ENCODE results near the gene YY2. TPM values are rescaled to one million over a fixed set of nuclear protein-coding genes. Genes with fewer than 3 reads are reported as not detected.

The YY2 gene
- total RNA-seq (2021) (2.3 and 2.7 TPM in 2 replicates), Bru-seq, nascent RNA (percentile 71 among the genes with signal in this experiment), BruChase-seq, experiment 1, labeled RNA remaining after a 2-hour chase (percentile 69 among the genes with signal in this experiment), BruChase-seq, experiment 2, labeled RNA remaining after a 6-hour chase (percentile 77 among the genes with signal in this experiment)
- long read RNA-seq: 0 reads

DNA sequence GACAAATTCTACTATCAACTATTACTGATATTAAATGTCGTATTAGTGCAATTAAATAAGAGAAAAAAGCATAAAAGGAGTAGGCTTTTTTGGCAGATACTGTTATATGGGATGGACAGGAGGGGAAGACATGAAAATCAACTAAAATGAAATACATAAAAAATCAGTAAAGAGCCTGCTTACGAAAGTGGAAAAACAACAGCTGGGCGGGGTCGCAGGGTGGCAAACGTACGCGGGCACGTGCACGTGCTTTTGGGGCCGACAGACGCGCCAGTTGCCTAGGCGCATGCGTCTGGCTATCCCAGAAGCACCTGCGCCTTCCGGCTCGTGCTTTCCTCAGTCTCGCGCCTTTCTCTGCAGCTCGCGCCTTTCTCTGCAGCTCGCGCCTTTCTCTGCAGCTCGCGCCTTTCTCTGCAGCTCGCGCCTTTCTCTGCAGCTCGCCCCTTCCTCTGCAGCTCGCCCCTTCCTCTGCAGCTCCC lies at the start of gene YY2:
YY2 (plus strand) TSS at position 51 of the 479 bp plus-strand sequence. CDS start 498 bp downstream, outside the sequence.
- POLR2A ChIA-PET (ENCODE audit: low non-redundant PET): no interaction called here
- intact Hi-C loops (cut with micrococcal nuclease; ENCODE audit: unreplicated experiment): no loop called here

DNA sequence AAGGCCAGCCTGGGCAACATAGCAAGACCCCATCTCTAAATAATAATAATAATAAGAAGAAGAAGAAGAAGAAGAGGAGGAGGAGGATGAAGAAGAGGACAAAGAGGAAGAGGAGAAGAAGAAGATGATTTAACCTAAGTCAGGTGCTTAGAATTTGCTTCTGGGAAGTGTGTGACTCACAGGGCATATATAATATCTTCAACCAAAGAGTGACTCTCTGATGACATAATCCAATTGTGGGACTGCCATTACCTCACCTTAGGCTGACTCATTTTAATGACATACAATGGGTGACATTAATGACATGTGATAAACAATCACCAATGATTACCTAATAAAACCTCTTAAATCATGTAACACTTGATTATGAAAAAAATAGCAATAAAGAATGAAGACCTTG lies 49.1 kb upstream of the YY2 start:
- no peaks in the 10 kb centered on the region for H3K9me3 ChIP-seq (ENCODE audit: low read depth, low read length, poor library complexity, severe bottlenecking)
- H3K27ac ChIP-seq (ENCODE audit: low read depth, low read length, poor library complexity, severe bottlenecking): no peak overlapping the region
- no peak for TF ChIP-seq EZH2 (IDR thresholded peaks at IDR 0.05; ENCODE audit: borderline replicate concordance, low read depth, low read length, poor library complexity, severe bottlenecking)
- TF ChIP-seq, protein P1, sequence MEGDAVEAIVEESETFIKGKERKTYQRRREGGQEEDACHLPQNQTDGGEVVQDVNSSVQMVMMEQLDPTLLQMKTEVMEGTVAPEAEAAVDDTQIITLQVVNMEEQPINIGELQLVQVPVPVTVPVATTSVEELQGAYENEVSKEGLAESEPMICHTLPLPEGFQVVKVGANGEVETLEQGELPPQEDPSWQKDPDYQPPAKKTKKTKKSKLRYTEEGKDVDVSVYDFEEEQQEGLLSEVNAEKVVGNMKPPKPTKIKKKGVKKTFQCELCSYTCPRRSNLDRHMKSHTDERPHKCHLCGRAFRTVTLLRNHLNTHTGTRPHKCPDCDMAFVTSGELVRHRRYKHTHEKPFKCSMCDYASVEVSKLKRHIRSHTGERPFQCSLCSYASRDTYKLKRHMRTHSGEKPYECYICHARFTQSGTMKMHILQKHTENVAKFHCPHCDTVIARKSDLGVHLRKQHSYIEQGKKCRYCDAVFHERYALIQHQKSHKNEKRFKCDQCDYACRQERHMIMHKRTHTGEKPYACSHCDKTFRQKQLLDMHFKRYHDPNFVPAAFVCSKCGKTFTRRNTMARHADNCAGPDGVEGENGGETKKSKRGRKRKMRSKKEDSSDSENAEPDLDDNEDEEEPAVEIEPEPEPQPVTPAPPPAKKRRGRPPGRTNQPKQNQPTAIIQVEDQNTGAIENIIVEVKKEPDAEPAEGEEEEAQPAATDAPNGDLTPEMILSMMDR (conservative IDR thresholded peaks at IDR 0.05; ENCODE audit: low read depth, low read length): no peak
- intact Hi-C loops (cut with micrococcal nuclease; ENCODE audit: unreplicated experiment): no loop called here
- no peak overlapping the region for H3K4me3 ChIP-seq (ENCODE audit: low read depth, low read length, poor library complexity, severe bottlenecking)
- H3K36me3 ChIP-seq (ENCODE audit: insufficient read depth, low read length, poor library complexity, severe bottlenecking): no peaks in the 10 kb centered on the region
- H3K4me1 ChIP-seq (ENCODE audit: insufficient read depth, low read length, poor library complexity, severe bottlenecking): no peaks in the 10 kb centered on the region
- POLR2A ChIA-PET (ENCODE audit: low non-redundant PET): no interaction called here
- CTCF ChIA-PET: no interaction called here
- H3K27me3 ChIP-seq (replicated peaks; ENCODE audit: insufficient read depth, low read depth, low read length, poor library complexity): no peaks in the 10 kb centered on the region
- no TSS peak for BruUV-seq (replicated peaks)
- DNase-seq (ENCODE audit: low spot score): peak; percentile 2

More for the DNA sequence above, at the start of gene YY2:
- Histone ChIP-seq H3K36me3 (ENCODE audit: insufficient read depth, low read length, poor library complexity, severe bottlenecking) (peaks cover 11% of the 10 kb centered on the region), H3K9me3 (ENCODE audit: low read depth, low read length, poor library complexity, severe bottlenecking) (no peaks in the 10 kb centered on the region), H3K4me1 (ENCODE audit: insufficient read depth, low read length, poor library complexity, severe bottlenecking) (no peaks in the 10 kb centered on the region), H3K27me3 (replicated peaks; ENCODE audit: insufficient read depth, low read depth, low read length, poor library complexity) (no peaks in the 10 kb centered on the region), H3K27ac (ENCODE audit: low read depth, low read length, poor library complexity, severe bottlenecking) (no peak within 1 kb of the TSS), H3K4me3 (ENCODE audit: low read depth, low read length, poor library complexity, severe bottlenecking) (no peak within 1 kb of the TSS)
- BruUV-seq (replicated peaks): no TSS peak
- no peak for DNase-seq (ENCODE audit: low spot score)
- CTCF ChIA-PET: no interaction called here
- TF ChIP-seq, protein P1 (conservative IDR thresholded peaks at IDR 0.05; ENCODE audit: low read depth, low read length): no peak
- TF ChIP-seq EZH2 (IDR thresholded peaks at IDR 0.05; ENCODE audit: borderline replicate concordance, low read depth, low read length, poor library complexity, severe bottlenecking): no peak

DNA sequence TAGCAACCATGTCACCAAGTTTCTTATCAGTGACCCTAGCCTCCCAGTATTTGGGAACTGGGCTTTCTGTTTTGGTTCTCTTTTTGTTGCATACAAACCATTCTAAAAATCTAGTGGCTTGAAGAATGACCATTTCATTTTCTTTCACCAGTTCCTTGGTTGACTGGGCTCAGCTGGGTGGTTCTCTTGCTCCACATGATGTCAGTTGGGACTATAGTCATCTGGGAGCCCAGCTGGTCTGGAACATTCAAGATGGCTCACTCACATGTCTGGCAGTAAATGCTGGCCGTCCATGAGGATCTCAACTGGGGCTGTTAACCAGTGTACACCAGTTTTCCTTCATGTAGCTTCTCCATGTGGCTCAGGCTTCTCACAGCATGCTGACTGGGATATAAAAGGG lies 44.0 kb upstream of the YY2 start:
- POLR2A ChIA-PET (ENCODE audit: low non-redundant PET): no interaction called here
- CTCF ChIA-PET: no interaction called here
- no peaks in the 10 kb centered on the region for H3K4me1 ChIP-seq (ENCODE audit: insufficient read depth, low read length, poor library complexity, severe bottlenecking)
- no peak for DNase-seq (ENCODE audit: low spot score)
- no peaks in the 10 kb centered on the region for H3K9me3 ChIP-seq (ENCODE audit: low read depth, low read length, poor library complexity, severe bottlenecking)
- no peak overlapping the region for H3K4me3 ChIP-seq (ENCODE audit: low read depth, low read length, poor library complexity, severe bottlenecking)
- H3K27me3 ChIP-seq (replicated peaks; ENCODE audit: insufficient read depth, low read depth, low read length, poor library complexity): no peaks in the 10 kb centered on the region
- no peak overlapping the region for H3K27ac ChIP-seq (ENCODE audit: low read depth, low read length, poor library complexity, severe bottlenecking)
- BruUV-seq (replicated peaks): no TSS peak
- no peaks in the 10 kb centered on the region for H3K36me3 ChIP-seq (ENCODE audit: insufficient read depth, low read length, poor library complexity, severe bottlenecking)
- intact Hi-C loops (cut with micrococcal nuclease; ENCODE audit: unreplicated experiment): no loop called here
- TF ChIP-seq, protein P1 (conservative IDR thresholded peaks at IDR 0.05; ENCODE audit: low read depth, low read length): no peak
- TF ChIP-seq EZH2 (IDR thresholded peaks at IDR 0.05; ENCODE audit: borderline replicate concordance, low read depth, low read length, poor library complexity, severe bottlenecking): no peak
